Measurements from ENCODE around the gene MRPL36. TPM values are rescaled to one million over a fixed set of nuclear protein-coding genes. Genes with fewer than 3 reads are reported as not detected.
"Not testable (repeated sequence)": the region's sequence is repeated elsewhere in the genome, so short reads cannot be mapped to it uniquely, and the experiment has no call there.

Gene MRPL36
- total RNA-seq, 1 donor from 2014 or later: 29.4 TPM

- intact Hi-C loops (cut with DNase I): no loop called here
- Histone ChIP-seq H3K4me1 (no peaks in the 10 kb centered on the region), H3K27ac (no peak overlapping the region), H3K9me3 (no peaks in the 10 kb centered on the region), H3K27me3 (no peaks in the 10 kb centered on the region), H3K4me3 (no peak overlapping the region), H3K36me3 (peaks cover 55% of the 10 kb centered on the region)
- no peak for TF ChIP-seq CTCF (IDR thresholded peaks at IDR 0.05)
- DNase-seq (no peak), ATAC-seq (no peak)
Measured at GRCh38 chr5:1819458-1819857, 19.8 kb upstream of the MRPL36 start.

- Histone ChIP-seq H3K36me3 (peaks cover 61% of the 10 kb centered on the region), H3K27me3 (no peaks in the 10 kb centered on the region), H3K9me3 (no peaks in the 10 kb centered on the region), H3K4me3 (no peak overlapping the region), H3K27ac (no peak overlapping the region), H3K4me1 (no peaks in the 10 kb centered on the region)
- no peak for TF ChIP-seq CTCF (IDR thresholded peaks at IDR 0.05)
- intact Hi-C loops (cut with DNase I): no loop called here
- ATAC-seq (no peak), DNase-seq (no peak)
Measured at GRCh38 chr5:1818784-1819183, 19.1 kb upstream of the MRPL36 start.

DNA sequence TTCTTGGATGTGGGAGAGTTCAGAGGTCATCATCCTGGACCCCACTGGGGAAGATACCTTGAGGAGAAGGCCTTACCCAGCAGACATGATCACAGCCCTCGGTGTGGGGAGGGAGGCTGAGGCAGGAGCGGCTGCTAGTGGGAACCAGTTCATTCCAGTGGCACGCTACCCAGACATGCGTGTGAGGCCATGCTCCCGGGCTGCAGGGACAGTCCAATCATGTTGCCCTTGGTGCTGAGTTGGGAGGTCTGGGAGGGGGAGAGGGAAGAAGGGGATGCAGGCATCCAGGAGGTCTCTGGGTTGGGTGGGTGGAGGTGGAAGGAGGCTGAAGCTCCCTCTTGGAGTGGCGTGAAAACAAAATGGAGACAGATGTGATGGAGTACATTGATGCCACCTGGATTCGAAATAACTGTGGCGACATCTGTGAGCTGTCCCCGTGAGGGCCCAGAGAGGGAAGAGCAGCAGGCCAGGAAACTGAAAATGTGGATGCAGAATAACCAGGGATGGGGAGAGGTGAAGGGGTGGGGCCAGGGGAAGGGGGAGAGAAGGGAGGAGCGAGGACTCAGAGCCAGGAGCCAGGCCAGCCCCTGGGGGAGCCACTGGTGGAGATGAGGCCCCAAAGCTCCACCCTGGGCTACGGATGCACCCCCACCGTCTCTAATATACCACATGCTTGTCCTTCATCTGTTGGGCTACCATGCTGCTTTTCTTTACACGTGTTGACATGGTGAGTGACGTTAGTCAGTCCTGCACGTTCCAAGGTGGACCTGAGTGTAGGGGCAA lies 17.8 kb upstream of the MRPL36 start:
- no peak for TF ChIP-seq CTCF (IDR thresholded peaks at IDR 0.05)
- peaks cover 68% of the 10 kb centered on the region for H3K36me3 ChIP-seq
- DNase-seq (no peak), ATAC-seq (no peak)
- no peak overlapping the region for H3K27ac ChIP-seq
- no peaks in the 10 kb centered on the region for H3K27me3 ChIP-seq
- intact Hi-C loops (cut with DNase I): no loop called here
- no peaks in the 10 kb centered on the region for H3K9me3 ChIP-seq
- no peak overlapping the region for H3K4me3 ChIP-seq
- H3K4me1 ChIP-seq: no peaks in the 10 kb centered on the region

DNA sequence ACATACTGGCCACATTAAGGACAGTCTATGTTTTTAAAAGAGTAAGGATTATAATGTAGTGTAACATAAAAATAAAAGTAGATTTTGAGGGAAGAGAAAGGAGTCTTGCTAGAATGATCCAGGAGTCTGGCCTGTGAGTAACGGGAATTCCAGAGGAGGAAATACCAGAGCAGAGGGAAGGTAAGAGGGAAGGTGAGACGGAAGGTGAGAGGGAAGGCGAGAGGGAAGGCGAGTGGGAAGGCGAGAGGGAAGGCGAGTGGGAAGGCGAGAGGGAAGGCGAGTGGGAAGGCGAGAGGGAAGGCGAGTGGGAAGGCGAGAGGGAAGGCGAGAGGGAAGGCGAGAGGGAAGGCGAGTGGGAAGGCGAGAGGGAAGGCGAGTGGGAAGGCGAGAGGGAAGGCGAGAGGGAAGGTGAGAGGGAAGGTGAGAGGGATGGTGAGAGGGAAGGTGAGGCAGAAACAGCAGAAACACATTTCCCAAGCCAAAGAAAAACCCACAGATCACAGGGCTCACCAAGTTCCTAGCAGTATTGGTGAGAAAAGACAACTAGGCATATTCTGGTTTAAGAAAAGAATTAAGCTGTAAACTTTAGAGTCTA lies 17.0 kb upstream of the MRPL36 start:
- not testable (repeated sequence) for H3K27ac ChIP-seq, H3K27me3 ChIP-seq
- DNase-seq: peak; percentile 6

GRCh38 chr5:1815881-1816292 lies 16.2 kb upstream of the MRPL36 start:
- H3K27me3 ChIP-seq: no peaks in the 10 kb centered on the region
- intact Hi-C loops (cut with DNase I): no loop called here
- TF ChIP-seq CTCF (IDR thresholded peaks at IDR 0.05): no peak
- ATAC-seq (no peak), DNase-seq (peak; percentile 44)
- no peaks in the 10 kb centered on the region for H3K4me1 ChIP-seq
- H3K27ac ChIP-seq: no peak overlapping the region
- no peak overlapping the region for H3K4me3 ChIP-seq
- H3K36me3 ChIP-seq: peaks cover 80% of the 10 kb centered on the region
- no peaks in the 10 kb centered on the region for H3K9me3 ChIP-seq

More for the DNA sequence above, 17.0 kb upstream of the MRPL36 start:
- H3K4me1 ChIP-seq; intact Hi-C loops (cut with DNase I); H3K4me3 ChIP-seq; ATAC-seq; H3K9me3 ChIP-seq: not testable (repeated sequence)
- H3K36me3 ChIP-seq: peaks cover 76% of the 10 kb centered on the region

DNA sequence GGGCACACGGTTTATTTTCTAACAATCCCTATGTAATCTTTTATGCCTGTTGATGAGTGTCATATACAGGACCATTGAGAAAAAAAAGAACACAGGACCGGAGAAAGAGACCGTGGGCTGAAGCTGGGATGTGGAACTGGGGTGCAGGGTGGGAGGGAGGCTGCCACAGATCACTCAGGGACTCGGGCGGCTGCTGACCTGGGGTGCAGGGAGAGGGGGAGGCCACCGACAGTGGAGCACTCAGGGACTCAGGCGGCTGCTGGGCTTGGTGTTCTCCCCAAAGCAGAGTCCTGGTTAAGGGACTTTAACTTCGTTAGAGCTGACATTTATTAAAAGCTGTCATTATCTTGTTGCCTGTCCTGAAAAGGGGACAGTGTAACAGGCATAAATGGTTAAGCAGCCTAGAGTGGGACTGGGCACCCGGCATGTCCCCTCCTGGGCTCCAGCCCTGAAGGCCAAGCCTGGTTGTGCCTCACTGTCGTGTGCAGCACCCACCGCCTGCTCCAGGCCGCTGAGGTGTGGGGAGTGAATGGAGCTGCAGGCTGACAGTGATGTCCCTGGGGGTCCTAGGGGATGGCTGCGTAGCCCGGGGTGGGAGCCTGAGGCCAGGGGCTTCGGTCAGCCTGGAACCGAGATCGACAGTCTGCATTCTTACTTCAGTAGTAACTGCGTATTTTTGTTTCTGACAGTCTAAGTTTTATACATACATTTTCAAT lies 15.6 kb upstream of the MRPL36 start:
- no peaks in the 10 kb centered on the region for H3K9me3 ChIP-seq
- no peaks in the 10 kb centered on the region for H3K4me1 ChIP-seq
- no peak for TF ChIP-seq CTCF (IDR thresholded peaks at IDR 0.05)
- H3K36me3 ChIP-seq: peaks cover 78% of the 10 kb centered on the region
- DNase-seq (peak; percentile 38), ATAC-seq (no peak)
- no peaks in the 10 kb centered on the region for H3K27me3 ChIP-seq
- intact Hi-C loops (cut with DNase I): no loop called here
- H3K4me3 ChIP-seq: no peak overlapping the region
- no peak overlapping the region for H3K27ac ChIP-seq
